ENCODE results near the gene DOLK.

GRCh38 chr9:128946571-128947276, 679 bp downstream of the DOLK start:
- TF ChIP-seq CTCF (IDR thresholded peaks at IDR 0.05) (no peak), POLR2A (IDR thresholded peaks at IDR 0.05) (no peak)
